GM19438 (cell line): ENCODE results near the gene MAP3K7.

ENCODE experiments used
- ATAC-seq: cut with Tn5 transposase; IDR thresholded peaks from one replicate; pipeline ENCODE4 v1.9.1; 2021; ENCODE audit warnings: low read depth; ENCODE audit not compliant: unreplicated experiment

MAP3K7 gene

DNA sequence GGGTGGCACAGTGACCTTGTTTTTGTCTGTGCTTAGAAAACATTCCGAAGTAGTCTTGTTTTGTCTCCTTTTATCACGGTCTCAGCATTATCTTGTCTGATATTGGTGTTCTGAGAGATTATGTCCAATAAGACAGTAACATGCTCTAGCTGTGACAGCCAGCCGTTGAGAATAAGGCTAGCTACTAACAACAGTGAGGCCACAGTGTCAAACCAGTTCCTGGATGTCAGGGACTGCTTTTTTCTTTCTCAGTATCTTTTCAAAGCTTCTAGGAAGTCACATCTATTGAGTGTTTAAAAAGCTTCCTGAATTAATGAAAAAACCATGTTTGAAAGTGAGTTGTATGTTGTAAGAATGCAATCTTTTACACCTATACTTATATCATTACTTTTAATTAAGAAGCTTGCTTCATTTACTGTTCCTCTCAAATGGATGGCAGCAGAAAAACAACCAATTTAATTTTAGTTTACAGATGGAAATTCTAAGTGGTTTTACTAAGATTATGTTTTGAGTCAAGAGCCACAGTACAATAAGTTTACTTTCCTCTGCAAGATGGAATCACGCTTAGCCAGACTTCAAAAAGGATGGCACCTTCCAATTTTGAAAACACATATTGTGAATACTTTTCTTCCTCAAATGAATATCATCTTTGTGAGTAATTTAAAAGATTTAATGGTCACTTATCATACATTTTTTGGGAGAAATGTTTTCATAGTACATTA, 53.1 kb downstream of the MAP3K7 start:
- ATAC-seq, result no peak

GRCh38 chr6:90530882-90531281, 56.0 kb downstream of the MAP3K7 start:
- ATAC-seq, result no peak

GRCh38 chr6:90525421-90525820, 61.5 kb downstream of the MAP3K7 start:
- ATAC-seq, result no peak

DNA sequence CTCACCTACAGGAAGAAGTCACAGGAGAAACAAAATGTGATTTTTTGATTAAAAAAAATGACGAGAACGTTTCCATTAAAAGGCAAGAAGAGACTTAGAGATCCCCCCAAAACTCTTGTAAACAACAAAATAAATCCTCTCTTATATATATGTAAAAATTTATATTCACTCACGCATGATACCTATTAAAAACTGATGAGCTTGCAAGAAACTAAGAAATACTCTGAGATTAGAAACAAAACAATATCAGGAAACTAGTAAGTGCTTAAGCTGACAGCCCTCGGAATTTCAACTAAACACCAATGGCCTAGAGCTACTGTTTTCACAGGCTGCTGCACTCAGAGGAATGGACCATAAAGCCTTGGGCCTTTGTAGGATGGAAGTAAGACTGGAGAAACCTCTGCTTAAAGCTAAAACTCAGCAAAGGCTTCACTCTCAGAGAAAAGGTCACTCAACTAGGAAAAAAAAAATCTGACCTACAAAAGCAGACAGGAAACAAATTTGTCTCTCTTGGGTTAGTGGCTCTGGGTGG, 63.0 kb downstream of the MAP3K7 start:
- no peak for ATAC-seq

- no peak for ATAC-seq
Measured at GRCh38 chr6:90521955-90522354, 64.9 kb downstream of the MAP3K7 start.

GRCh38 chr6:90516074-90516660, 70.7 kb downstream of the MAP3K7 start:
- no peak for ATAC-seq

DNA sequence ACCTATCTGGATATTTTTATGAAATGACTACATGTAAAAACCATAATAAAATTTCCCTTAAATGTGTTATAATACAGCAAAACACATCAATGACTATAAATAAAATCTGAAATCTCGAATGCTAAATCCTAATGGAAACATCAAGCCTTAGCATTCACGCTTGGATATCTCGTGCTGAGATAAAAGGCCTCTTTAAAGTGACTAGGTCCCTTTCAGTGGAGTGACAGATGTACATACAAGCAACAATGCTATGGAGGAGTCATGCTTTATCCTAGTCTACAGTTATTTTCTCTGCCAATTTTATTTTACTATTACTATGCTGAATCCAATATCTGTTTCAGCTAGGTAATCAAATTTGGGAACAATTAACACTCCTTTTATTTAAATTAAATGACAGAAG, 72.4 kb downstream of the MAP3K7 start:
- ATAC-seq, result no peak

- ATAC-seq, result no peak
Measured at GRCh38 chr6:90508753-90509152, 78.1 kb downstream of the MAP3K7 start.

DNA sequence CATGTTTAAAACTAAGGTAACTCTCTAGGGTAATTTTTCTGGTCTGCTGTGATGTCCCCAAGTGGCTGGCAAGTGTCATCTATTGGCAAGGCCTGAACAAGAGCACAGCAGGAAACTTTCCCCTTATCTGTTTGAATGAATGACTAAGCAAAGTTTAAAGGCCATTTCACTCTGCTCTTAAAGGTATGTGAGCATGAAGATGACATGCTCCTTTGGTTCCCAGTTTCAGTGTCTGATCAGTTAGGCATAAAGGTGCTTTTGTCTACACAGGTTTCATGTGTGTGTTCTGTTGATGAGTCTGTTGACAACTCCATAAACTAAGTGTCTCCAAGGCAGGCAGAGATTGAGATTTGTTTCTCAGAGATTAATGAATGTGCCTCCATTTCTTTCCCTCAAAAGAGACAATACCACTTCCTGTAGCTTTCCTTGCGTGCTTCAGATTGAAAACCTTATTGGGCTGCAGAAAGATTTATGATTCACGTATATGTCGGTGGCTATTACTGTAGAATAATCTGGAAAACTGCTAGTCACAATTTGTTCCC, 83.9 kb downstream of the MAP3K7 start:
- no peak for ATAC-seq

- no peak for ATAC-seq
Measured at GRCh38 chr6:90502381-90502780, 84.5 kb downstream of the MAP3K7 start.

- no peak for ATAC-seq
Measured at GRCh38 chr6:90500458-90500857, 86.4 kb downstream of the MAP3K7 start.

- ATAC-seq, result no peak
Measured at GRCh38 chr6:90497411-90497810, 89.5 kb downstream of the MAP3K7 start.

DNA sequence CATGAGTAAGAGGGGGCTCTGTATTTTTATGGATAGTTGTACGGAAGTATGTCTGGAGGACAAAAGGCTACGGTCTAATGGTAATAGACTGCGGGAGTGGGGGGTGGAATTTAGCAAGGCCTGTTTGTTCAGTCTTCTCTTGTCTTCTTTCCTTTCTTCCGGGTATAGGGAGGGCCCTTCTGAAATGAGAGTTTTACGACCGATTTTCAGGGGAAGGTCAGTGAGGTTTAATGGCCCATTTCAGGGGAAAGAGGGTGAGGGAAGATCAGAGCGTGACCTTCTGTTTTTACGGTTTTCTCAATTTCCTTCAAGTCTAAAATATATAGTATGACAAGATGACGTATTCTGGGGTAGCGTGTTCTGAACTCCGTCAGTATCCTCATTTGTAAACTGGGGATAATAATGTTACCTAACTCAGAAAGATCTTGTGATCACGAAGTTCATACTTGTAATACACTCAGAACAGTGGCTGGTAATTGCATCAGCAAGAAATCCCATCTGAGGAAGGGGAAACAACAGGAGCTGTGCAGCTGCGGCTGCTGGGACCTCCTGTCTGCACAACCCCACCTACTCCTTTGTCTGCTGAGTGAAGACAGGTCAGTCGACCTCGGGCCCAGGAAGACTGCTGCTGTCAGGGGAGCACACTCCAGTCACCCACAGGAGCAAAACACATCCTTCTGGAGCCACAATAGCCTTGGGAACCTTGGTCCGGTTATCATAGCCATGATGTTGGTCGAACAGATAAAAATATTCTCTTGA, 90.4 kb downstream of the MAP3K7 start:
- ATAC-seq, result no peak

GRCh38 chr6:90495216-90495817, 91.6 kb downstream of the MAP3K7 start:
- no peak for ATAC-seq

DNA sequence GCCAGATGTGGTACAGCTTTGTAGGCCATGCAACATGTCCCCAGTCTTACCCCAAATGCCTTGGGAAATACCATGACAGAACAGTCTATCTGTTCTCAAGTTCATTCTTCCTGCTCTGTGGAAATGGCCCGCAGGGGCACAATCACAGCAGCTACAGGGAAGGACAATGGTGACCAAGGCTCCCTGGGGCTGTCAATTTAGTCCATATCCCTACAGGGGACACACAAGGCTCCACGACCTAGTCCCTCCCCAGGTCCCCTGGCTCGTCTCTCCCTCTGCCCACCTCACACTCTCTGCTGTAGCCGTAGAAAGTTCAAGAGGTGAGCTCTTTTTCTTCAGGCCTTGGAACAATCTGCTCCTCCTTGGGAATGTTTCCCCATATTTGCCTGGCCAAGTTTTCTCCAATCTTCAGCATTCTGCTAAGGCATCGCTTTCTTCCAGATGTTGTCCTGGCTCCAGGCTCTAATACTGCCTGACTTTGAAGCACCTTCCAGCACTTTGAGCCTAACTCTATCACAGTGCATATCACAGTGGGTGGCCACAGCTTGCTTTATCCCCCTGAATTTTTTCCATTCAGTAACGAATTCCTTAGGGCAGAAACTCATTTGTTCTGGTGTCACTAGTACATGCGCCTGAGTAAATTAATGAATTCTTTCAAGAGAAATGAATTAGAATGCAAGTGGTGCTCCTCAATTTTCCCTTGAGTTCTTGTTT, 92.6 kb downstream of the MAP3K7 start:
- ATAC-seq, result no peak

DNA sequence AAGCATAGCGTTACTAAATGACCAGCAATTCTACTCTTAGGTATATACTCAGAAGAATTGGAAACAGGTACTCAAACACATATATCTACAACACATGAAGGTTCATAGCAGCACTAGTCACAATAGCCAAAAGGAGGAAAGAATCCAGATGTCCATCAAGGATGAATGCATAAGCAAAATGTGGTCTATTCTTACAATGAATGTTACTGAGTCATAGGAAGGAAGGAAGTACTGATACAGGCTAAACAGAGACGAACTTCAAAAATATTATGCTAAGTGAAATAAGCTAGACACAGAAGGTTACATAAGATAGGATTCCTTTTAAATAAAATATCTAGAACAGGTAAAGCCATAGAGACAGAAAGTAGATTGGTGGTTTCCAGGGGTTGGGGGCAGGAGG, 93.5 kb downstream of the MAP3K7 start:
- ATAC-seq, result no peak

DNA sequence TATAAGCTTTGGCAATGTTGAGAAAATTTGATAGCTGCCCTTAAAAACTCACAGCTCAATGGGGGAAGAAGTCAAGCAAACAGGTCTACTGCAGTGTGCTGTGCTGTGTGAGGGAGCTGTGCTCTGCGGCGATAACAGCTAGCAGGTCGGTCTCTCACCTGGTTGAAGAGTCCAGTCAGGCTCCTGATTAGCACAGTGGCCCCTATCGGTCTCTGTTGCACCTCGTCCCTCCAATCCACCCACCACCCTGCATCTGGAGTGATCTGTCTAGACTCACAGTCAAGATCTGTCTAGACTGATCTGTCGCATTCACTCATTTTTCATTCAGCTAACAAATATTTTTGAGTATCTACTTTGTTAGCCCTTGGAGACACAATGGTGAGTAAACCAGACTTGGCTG, 94.1 kb downstream of the MAP3K7 start:
- no peak for ATAC-seq

- ATAC-seq, result no peak
Measured at GRCh38 chr6:90492369-90492768, 94.5 kb downstream of the MAP3K7 start.

DNA sequence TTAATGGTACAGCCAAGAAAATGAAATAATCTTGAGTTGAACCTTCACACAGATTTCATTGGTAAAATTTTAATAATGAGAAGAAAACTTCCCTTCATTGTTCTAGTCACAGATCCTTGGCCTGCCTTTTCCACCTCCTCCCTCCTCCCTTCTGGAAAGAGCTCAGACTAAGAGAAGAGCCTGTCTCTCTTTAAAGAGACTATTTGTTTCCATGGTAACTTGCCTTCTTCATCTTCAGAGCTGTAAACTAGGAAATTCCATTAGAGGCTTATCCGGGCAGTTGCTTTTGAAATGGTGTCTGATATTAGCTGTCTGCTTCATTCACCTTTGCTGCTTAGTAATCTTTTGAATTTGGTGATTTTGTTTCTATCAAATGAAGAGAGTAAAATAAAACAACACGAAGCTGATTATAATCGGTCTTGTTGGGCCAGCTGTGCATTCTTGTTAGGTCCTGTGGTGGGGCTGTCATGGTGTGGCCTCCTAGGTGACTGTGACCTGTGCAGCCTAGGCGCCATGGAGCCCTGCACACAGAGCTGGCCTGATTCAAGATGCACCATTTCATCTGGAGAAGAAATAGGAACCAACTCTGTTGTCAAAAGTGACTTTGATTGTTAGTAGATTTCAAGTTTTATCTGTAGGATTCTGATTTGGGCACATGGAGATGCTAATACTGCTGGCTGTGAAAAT, 96.7 kb downstream of the MAP3K7 start:
- no peak for ATAC-seq

DNA sequence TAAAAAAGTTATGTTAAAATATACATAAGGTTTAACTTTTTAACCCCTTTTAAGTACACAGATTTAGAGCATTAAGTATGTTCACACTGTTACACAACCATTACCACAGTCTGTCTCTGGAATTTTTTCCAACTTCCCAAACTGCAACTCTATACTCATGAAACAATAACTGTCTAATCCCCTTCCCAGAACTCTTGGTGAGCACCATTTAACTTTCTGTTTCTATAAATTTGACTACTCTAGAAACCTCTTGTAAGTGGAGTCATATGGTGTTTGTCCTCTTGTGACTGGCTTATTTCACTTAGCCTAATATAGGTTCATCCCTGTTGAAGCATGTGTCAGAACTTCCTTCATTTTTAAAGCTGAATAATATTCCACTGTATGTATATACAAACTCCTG, 98.1 kb downstream of the MAP3K7 start:
- ATAC-seq, result no peak
